Measurements from ENCODE around the gene DNAAF3.
"Not testable (repeated sequence)": the region's sequence is repeated elsewhere in the genome, so short reads cannot be mapped to it uniquely, and the experiment has no call there.

Gene DNAAF3

GRCh38 chr19:55166530-55167268 is at the start of gene DNAAF3:
DNAAF3 (minus strand) TSS chr19:55166613; CDS start chr19:55166413, 200 bp downstream.
- DNase-seq (ENCODE audit: low spot score) = peak; percentile 98

GRCh38 chr19:55213547-55213946 is 47.1 kb upstream of the DNAAF3 start:
- DNase-seq (ENCODE audit: low spot score) = no peak

DNA sequence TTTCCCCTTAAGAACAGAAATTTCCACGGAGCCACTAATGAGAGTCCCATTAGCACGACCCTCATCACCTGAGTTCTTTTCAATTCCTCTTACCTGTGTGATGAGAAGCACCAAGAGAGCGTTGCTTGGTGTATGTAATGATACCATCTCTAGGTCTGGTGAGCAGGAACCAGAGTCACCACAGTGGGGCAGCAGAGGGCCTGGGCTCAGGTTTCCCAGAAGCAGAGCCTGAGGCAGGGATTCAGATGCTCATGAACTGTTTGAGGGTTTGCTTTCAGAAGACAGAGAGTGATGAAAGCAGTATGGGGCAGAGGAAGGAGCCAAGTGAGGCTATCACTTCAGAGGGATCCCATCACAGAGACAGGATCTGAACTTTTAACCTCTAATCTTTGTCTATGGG is 46.0 kb upstream of the DNAAF3 start:
- DNase-seq (ENCODE audit: low spot score) = no peak

DNA sequence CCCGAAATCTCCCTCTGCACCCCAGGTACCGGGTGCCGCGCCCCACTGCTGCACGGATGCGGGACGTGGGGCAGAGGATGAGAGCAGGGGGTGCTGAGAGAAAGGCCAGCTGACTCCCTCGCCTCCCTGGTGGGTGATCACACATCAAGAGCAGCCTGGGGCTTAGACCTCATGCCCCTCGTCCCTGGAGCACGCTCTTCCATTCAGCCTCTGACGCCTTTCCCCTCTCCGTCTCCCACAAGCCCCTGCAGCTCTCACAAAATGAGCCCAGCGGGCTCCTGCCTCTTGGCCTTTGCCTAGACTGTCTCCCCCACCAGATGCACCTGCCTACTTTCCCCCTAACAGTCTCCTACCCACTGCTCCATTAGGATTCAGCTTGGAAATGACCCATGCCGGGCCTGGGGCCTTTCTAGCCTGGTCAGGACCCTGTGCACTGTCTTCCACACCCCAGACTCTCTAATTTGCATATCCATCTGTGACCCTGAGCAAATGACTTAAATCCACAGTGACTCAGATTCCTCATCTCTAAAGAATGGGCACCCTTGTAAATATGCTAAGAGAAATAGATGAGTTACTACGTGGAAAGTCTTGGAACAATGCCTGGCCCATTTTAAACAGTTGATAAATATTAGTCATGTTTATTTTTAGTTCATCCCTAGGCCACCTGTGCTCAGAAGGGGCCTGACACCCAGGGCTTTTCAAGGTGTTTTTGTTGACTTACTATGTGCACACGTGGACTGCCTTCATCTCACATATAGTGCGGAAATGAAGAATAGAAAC is 43.5 kb upstream of the DNAAF3 start:
- no peak for DNase-seq (ENCODE audit: low spot score)

DNA sequence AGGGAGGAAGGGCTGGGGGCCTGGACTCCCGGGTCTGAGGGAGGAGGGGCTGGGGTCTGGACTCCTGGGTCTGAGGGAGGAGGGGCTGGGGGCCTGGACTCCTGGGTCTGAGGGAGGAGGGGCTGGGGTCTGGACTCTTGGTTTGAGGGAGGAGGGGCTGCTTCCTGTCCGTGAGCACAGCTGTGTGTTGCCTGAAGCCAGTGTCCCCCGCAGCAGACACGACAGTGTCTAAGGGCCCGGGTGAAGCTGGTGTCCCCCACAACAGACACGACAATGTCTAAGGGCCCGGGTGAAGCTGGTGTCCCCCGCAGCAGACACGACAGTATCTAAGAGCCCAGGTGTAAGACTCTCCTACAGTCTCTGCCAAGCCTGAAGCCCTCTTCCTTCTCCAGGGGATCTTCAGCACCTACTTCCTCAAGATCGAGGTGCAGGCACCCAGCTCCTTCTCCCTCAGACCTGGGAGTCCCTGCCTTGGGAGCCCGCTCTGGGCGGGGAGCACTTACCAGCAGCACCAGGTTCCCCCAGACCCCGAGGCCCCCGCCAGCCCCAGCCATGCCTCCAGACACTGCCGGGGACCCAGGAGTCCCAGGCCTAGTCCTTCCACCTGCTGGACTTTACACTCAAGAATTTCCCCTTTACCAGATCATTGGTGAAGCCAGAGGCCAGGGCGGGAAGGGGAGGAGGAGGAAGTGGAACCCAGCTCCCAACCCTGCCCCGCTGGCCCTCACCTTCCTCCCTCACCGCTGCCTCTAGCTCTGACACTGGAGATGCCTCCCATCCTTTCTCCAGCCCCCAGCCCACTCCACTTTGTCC is 42.7 kb upstream of the DNAAF3 start, which contains the start of gene PTPRH:
PTPRH (minus strand) TSS at position 622 of the 813 bp plus-strand sequence; CDS start at position 554, 68 bp downstream.
- DNase-seq (ENCODE audit: low spot score) = no peak

DNA sequence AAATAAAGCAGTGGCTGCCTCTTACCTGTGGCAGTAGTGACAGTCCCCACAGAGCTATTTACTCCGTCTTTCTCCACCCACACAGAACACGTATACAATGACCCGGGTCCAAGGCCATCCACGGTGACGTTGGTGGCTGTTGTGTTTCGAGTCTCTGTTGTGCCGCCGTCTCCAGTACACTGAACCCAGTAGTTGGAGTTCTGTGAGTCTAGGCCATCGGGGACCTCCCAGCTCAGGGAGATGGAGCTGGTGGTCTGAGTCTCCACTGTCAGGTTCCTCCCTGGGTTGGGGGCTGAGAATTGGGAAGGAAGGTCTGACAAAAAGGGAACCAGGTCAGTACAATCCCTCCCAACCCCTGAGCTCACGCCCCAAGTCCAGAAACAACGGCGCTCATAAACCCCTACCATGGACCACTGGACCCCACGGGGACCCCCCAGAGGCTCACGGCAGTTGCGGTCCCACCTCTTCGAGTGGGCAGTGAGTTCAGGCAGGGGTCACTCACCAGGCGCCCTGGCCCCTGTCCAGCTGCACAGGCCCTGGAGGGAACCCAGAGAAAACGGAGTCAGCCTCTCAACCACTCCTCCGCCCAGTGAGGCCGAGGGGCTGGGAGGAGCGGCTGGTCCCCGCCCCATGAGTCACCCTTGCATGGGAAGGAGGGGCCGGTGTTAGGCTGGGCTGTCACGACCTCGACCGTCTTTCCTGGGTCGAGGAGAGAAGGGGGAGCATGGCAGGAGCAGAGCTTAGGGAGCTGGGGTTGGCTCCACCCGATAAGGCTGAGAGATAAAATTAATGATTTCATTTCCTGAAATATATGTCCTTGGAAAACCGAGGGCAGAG is 40.5 kb upstream of the DNAAF3 start:
- DNase-seq (ENCODE audit: low spot score) = peak; percentile 62

DNA sequence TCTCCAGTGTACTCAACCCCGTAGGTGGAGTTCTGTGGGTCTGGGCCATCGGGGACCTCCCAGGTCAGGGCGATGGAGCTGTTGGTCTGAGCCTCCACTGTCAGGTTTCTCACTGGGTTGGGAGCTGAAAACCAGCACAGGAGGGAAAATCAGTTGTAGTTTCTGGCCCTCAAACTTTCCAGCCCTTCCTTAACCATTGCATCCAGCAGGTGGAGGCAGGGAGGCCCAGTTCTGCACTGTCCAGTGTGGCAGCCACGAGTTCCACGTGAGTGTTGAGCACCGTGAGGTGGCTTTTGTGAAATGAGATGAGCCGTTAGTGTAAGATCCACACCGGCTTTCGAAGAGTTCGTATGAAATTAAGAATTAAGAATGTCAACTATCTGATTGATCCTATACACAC is 35.8 kb upstream of the DNAAF3 start:
- not testable (repeated sequence) for DNase-seq (ENCODE audit: low spot score)

- DNase-seq (ENCODE audit: low spot score) = no peak
Measured at GRCh38 chr19:55199620-55200204, 33.3 kb upstream of the DNAAF3 start.

DNA sequence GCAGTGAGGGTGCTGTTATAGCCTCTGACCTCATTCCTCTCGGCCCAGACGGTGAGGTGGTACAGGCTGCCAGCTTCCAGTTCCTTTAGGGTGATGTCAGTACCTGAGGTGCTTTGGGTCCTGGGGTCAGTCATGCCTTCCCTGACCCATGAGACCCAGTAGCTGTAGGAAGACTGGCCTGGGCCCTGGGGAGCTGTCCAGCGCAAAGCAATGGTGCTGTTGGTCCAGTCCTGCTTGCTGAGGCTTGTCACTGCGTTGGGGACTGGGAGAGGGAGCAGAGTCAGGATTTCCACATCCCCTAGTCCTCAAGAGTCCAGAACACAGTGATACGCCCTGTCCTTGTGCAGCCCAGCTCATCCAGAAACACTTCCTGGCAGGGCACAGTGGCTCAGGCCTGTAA is 32.2 kb upstream of the DNAAF3 start:
- DNase-seq (ENCODE audit: low spot score) = no peak

GRCh38 chr19:55197528-55197927 is 31.1 kb upstream of the DNAAF3 start:
- DNase-seq (ENCODE audit: low spot score) = no peak

DNA sequence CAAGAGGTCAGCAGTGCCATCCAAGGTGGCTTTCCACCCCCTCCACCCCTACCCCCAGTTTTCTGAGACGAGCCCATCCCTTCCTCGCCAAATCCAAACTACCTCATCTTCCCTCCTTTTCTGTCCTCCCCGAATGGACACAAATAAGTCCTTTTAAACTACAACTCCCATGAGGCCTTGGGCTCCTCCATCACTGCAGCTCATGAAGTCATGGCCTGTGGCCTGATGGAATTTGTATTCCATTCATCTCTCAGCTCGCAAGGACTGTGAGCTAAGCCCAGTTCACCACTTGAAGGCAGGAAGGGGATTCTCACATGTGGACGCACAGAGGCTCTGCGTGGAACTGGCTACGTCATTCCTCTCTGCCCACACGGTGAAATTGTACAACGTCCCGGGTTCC is 30.4 kb upstream of the DNAAF3 start:
- DNase-seq (ENCODE audit: low spot score) = no peak

GRCh38 chr19:55193481-55193880 is 27.1 kb upstream of the DNAAF3 start:
- DNase-seq (ENCODE audit: low spot score) = no peak

GRCh38 chr19:55189403-55189835 is 23.0 kb upstream of the DNAAF3 start:
- no peak for DNase-seq (ENCODE audit: low spot score)

DNA sequence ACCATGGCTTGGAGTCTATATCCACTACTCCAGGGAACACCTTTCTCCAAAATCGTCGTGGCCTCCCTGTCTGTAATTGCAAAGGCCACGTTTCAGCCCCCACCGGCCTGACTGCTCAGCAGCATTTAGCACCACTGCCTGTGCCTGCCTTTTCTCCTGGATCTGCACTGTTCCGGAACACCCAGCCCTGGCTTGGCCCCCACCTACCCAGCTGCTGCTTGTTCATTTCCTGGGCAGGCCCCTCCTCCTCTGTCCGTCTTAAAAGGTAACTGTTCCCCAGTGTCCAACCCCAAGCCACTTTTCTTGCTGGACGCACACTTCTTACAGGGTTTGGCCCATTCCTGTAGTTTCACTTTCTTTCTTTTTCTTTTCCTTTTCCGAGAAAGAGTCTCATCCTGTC is 22.2 kb upstream of the DNAAF3 start:
- DNase-seq (ENCODE audit: low spot score) = no peak

GRCh38 chr19:55186080-55186479 is 19.7 kb upstream of the DNAAF3 start:
- DNase-seq (ENCODE audit: low spot score) = no peak

DNA sequence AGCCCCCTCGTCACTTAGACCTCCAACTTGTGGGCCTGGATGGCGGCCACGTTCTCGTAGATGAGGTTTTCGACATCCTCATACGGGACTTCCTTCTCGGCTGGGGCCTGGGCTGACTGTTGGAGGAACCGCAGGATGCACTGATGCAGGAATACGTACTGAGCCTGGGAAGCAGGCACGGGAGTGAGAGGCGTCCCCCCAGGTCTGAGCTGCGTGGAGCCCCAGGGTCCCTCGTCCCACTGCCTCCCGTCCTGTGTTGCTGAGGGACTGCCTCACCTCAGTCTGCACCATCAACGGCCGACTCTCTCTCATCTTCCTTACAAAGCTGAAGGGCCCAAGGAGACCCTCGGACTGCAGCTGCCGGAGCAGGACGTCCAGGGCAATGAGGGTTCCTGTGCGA is 15.3 kb upstream of the DNAAF3 start:
- no peak for DNase-seq (ENCODE audit: low spot score)

GRCh38 chr19:55179606-55180484 is 13.4 kb upstream of the DNAAF3 start, which contains the start of gene SYT5:
SYT5 (minus strand) TSS chr19:55180289; CDS start chr19:55179041, 1,248 bp downstream.
- peak; percentile 72 for DNase-seq (ENCODE audit: low spot score)

DNA sequence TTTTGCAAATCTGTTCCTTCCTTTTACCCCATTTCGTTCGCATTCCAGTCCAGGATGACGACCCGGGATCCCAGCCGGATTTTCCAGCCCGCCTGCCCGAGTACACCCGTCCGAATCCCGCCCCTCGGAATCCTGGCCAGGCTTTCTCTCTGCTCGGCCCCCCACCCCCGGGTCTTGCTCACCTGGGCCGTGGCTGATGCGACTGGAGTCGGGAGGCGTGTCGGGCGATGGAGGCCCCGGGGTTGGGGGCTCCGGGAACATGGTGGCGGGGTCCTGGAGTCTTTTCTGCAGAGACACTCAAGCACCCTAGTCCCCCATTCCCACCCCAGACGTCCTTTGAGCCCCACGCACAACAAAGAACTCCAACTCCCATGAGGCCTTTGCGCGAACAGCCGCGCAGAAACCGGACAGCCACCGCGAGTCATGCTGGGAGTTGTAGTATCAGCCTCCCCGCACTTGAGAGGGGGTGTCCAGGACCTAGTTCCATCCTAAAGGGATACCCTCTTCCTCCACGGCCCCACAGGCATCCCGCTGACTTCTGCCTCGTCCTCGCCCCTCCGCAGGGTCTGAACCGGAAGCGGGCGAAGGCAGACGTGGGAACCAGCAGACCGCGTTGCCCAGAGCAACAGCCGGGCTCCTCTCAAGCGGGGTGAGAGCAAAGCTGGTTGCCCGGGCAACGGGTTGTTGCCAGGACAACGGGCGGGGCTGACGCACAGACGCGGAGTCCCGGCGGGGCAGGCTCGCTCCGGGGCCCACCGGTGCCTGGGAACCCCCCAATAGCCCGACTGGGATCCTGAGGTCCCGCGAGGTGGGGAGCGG is 12.6 kb upstream of the DNAAF3 start:
- DNase-seq (ENCODE audit: low spot score) = peak; percentile 94

- DNase-seq (ENCODE audit: low spot score) = no peak
Measured at GRCh38 chr19:55176076-55176475, 9.7 kb upstream of the DNAAF3 start.
